Measurements from ENCODE around the gene ZFYVE28.

Gene ZFYVE28

GRCh38 chr4:2266821-2267220 is 151.6 kb downstream of the ZFYVE28 start:
- H3K4me3 ChIP-seq (replicated peaks; ENCODE audit: low read depth, low read length), result no peak overlapping the region
- no peak for TF ChIP-seq CTCF (IDR thresholded peaks at IDR 0.05; ENCODE audit: low read length, missing control alignments)
- no peak for DNase-seq (ENCODE audit: low read depth)

- DNase-seq (ENCODE audit: low read depth), result peak; percentile 68
- TF ChIP-seq CTCF (IDR thresholded peaks at IDR 0.05; ENCODE audit: low read length, missing control alignments), result no peak
- no peak overlapping the region for H3K4me3 ChIP-seq (replicated peaks; ENCODE audit: low read depth, low read length)
Measured at GRCh38 chr4:2266181-2266580, 152.3 kb downstream of the ZFYVE28 start.

GRCh38 chr4:2265113-2266110 is 153.0 kb downstream of the ZFYVE28 start:
- no peak for DNase-seq (ENCODE audit: low read depth)
- no peak overlapping the region for H3K4me3 ChIP-seq (replicated peaks; ENCODE audit: low read depth, low read length)
- TF ChIP-seq CTCF (IDR thresholded peaks at IDR 0.05; ENCODE audit: low read length, missing control alignments), result no peak

- TF ChIP-seq CTCF (IDR thresholded peaks at IDR 0.05; ENCODE audit: low read length, missing control alignments), result no peak
- no peak for DNase-seq (ENCODE audit: low read depth)
Measured at GRCh38 chr4:2264481-2265041, 153.9 kb downstream of the ZFYVE28 start.

GRCh38 chr4:2263926-2264321 is 154.5 kb downstream of the ZFYVE28 start:
- no peak overlapping the region for H3K4me3 ChIP-seq (replicated peaks; ENCODE audit: low read depth, low read length)
- DNase-seq (ENCODE audit: low read depth), result no peak
- no peak for TF ChIP-seq CTCF (IDR thresholded peaks at IDR 0.05; ENCODE audit: low read length, missing control alignments)

More at GRCh38 chr4:2264481-2265041, 153.9 kb downstream of the ZFYVE28 start:
- no peak overlapping the region for H3K4me3 ChIP-seq (replicated peaks; ENCODE audit: low read depth, low read length)

DNA sequence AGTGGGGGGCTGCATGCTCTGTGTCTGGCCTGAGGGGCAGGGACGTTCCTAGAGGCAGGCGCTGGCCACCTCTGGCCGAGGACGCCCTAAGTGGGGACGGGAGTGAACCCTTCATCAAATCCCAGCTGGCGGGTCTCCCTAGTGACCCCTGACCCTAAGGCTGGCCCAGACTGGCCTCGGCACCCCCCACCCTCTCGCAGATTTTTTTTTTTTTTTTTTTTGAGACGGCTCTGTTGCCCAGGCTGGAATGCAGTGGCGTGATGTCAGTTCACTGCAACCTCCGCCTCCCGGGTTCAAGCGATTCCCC is 155.5 kb downstream of the ZFYVE28 start:
- DNase-seq (ENCODE audit: low read depth), result no peak

More for the DNA sequence above, 155.5 kb downstream of the ZFYVE28 start:
- no peak for TF ChIP-seq CTCF (IDR thresholded peaks at IDR 0.05; ENCODE audit: low read length, missing control alignments)
- peak overlapping the region; percentile 61 for H3K4me3 ChIP-seq (replicated peaks; ENCODE audit: low read depth, low read length)
